HCT116 (cell line): ENCODE measurements around the gene COMMD6. TPM values are rescaled to one million over a fixed set of nuclear protein-coding genes. Genes with fewer than 3 reads are reported as not detected.

Source experiments
- ATAC-seq: fragments of 200-7000 bp; cut with Tn5 transposase; 2 replicates; pipeline ENCODE4 v1.9.1; 2020; ENCODE audit warnings: mild to moderate bottlenecking, moderate library complexity
- BruUV-seq: library from RNA; stranded (reverse); fragments of 400-500 nt; replicated peaks from 2 replicates; lab custom pipeline; 2021; lab: Mats Ljungman, UMichigan
- CTCF ChIA-PET: fragments of 300-600 bp; sonication (Branson Sonifier 250); formaldehyde crosslinking; loops from one replicate; lab custom pipeline; 2021; ENCODE audit warnings: antibody characterized with exemption; lab: Charles Lee
- POLR2A ChIA-PET: fragments of 300-600, 350-600 bp; sonication (Branson Sonifier 250); formaldehyde crosslinking; loops from one replicate; lab custom pipeline; 2021; ENCODE audit warnings: antibody characterized with exemption; lab: Charles Lee
- RAD21 ChIA-PET, 2 experiments: fragments of 300-600 bp; sonication (Branson Sonifier 250); formaldehyde crosslinking; loops; one replicate each; lab custom pipeline; 2023; ENCODE audit warnings: low total read pairs in 2 of 2; ENCODE audit not compliant: uncharacterized antibody in 2 of 2, unreplicated experiment in 2 of 2, low non-redundant PET in 1 of 2; lab: Charles Lee
- DNase-seq: peaks from one replicate; pipeline ENCODE4 v3.0.0-alpha.2; 2010; ENCODE audit warnings: low read depth, low spot score
- H2AFZ ChIP-seq: fragments of 200-600 bp; shearing (Covaris generic), sonication (generic); 2 replicates; pipeline ENCODE4 v1.6.1; 2017; ENCODE audit warnings: low read depth, mixed run types, mixed read lengths, antibody characterized with exemption, low read length; ENCODE audit not compliant: poor library complexity, severe bottlenecking
- H3K27ac ChIP-seq: 2 replicates; pipeline ENCODE4 v1.5.1; 2012; ENCODE audit warnings: low read depth, low read length
- H3K27me3 ChIP-seq: fragments of 200-600 bp; sonication (generic); 2 replicates; pipeline ENCODE4 v1.6.1; 2016; ENCODE audit warnings: mixed run types, low read length, mixed read lengths; ENCODE audit not compliant: insufficient read depth
- H3K36me3 ChIP-seq, 2 experiments: fragments of 200-500 bp in 1 of 2; fragments of 200-600 bp in 1 of 2; sonication (Bioruptor generic) in 1 of 2; sonication (generic) in 1 of 2; 2 replicates each; pipeline versions ENCODE4 v1.5.1 to v1.6.1; 2014 to 2016; ENCODE audit warnings: low read length in 2 of 2, inconsistent platforms in 1 of 2, mixed read lengths in 1 of 2, mixed run types in 1 of 2; ENCODE audit not compliant: insufficient read depth in 2 of 2, control insufficient read depth in 1 of 2
- H3K4me1 ChIP-seq, 2 experiments: fragments of 200-600 bp in 1 of 2; sonication (generic) in 1 of 2; 2 replicates each; pipeline versions ENCODE4 v1.5.1 to v1.6.1; 2012 to 2017; ENCODE audit warnings: low read length in 2 of 2, inconsistent platforms in 1 of 2, mild to moderate bottlenecking in 1 of 2, mixed read lengths in 1 of 2, mixed run types in 1 of 2, moderate library complexity in 1 of 2; ENCODE audit not compliant: insufficient read depth in 2 of 2, control insufficient read depth in 1 of 2
- H3K4me2 ChIP-seq: fragments of 200-600 bp; sonication (generic); 2 replicates; pipeline ENCODE4 v1.6.1; 2017; ENCODE audit warnings: mixed run types, low read length, mixed read lengths
- H3K4me3 ChIP-seq, 2 experiments: fragments of 200-600 bp in 1 of 2; sonication (generic) in 1 of 2; replicated peaks in 1 of 2; 2 replicates each; pipeline ENCODE4 v1.5.1; 2011 to 2016; ENCODE audit warnings: low read length in 2 of 2, control low read depth in 1 of 2, low read depth in 1 of 2, mild to moderate bottlenecking in 1 of 2, mixed read lengths in 1 of 2, mixed run types in 1 of 2
- H3K79me2 ChIP-seq: fragments of 200-600 bp; sonication (generic); 2 replicates; pipeline ENCODE4 v1.6.1; 2017; ENCODE audit warnings: mild to moderate bottlenecking, mixed run types, low read length, moderate library complexity, mixed read lengths; ENCODE audit not compliant: insufficient read depth
- H3K9ac ChIP-seq: fragments of 200-600 bp; sonication (generic); 2 replicates; pipeline ENCODE4 v1.6.1; 2016; ENCODE audit warnings: low read length, mixed read lengths
- H3K9me2 ChIP-seq: fragments of 200-600 bp; sonication (generic), shearing (Covaris generic); 2 replicates; pipeline ENCODE4 v1.6.1; 2017; ENCODE audit warnings: mixed run types, mild to moderate bottlenecking, moderate library complexity; ENCODE audit not compliant: insufficient read depth
- H3K9me3 ChIP-seq, 2 experiments: fragments of 200-500 bp in 1 of 2; fragments of 200-600 bp in 1 of 2; sonication (Bioruptor generic) in 1 of 2; sonication (generic) in 1 of 2; 2 replicates each; pipeline ENCODE4 v1.6.1; 2014 to 2017; ENCODE audit warnings: low read length in 2 of 2, mixed read lengths in 2 of 2, inconsistent platforms in 1 of 2, low read depth in 1 of 2, mild to moderate bottlenecking in 1 of 2, mixed run types in 1 of 2, moderate library complexity in 1 of 2; ENCODE audit not compliant: control insufficient read depth in 1 of 2, insufficient read depth in 1 of 2
- H4K20me1 ChIP-seq: fragments of 200-600 bp; sonication (generic), shearing (Covaris generic); 2 replicates; pipeline ENCODE4 v1.6.1; 2017; ENCODE audit warnings: mixed run types, mild to moderate bottlenecking, moderate library complexity; ENCODE audit not compliant: insufficient read depth
- CBX3 ChIP-seq: IDR thresholded peaks from 2 replicates; pipeline ENCODE4 v1.6.1; 2012; ENCODE audit warnings: low read depth
- EGR1 ChIP-seq: IDR thresholded peaks from 2 replicates; pipeline ENCODE4 v1.6.1; 2012; ENCODE audit warnings: low read depth
- ELF1 ChIP-seq: IDR thresholded peaks from 2 replicates; pipeline ENCODE4 v1.6.1; 2012; ENCODE audit warnings: low read depth, borderline replicate concordance
- FOSL1 ChIP-seq: IDR thresholded peaks from 2 replicates; pipeline ENCODE4 v1.6.1; 2012; ENCODE audit warnings: low read depth
- JUND ChIP-seq: IDR thresholded peaks from 2 replicates; pipeline ENCODE4 v1.6.1; 2012
- POLR2A ChIP-seq: IDR thresholded peaks from 2 replicates; pipeline ENCODE4 v1.7.0; 2011; ENCODE audit warnings: borderline replicate concordance; ENCODE audit not compliant: insufficient read depth, insufficient read length; ENCODE audit errors: extremely low read depth
- POLR2AphosphoS5 ChIP-seq: IDR thresholded peaks from 2 replicates; pipeline ENCODE4 v1.6.1; 2011; ENCODE audit warnings: mild to moderate bottlenecking, low read depth, low read length, moderate library complexity
- RAD21 ChIP-seq: IDR thresholded peaks from 2 replicates; pipeline ENCODE4 v1.6.1; 2012; ENCODE audit warnings: low read depth, mild to moderate bottlenecking
- SIN3A ChIP-seq: IDR thresholded peaks from 2 replicates; pipeline ENCODE4 v1.6.1; 2012; ENCODE audit warnings: low read depth
- SP1 ChIP-seq: IDR thresholded peaks from 2 replicates; pipeline ENCODE4 v1.6.1; 2012; ENCODE audit warnings: low read depth
- SRF ChIP-seq: IDR thresholded peaks from 2 replicates; pipeline ENCODE4 v1.6.1; 2012; ENCODE audit warnings: low read depth
- TCF7L2 ChIP-seq: IDR thresholded peaks from 2 replicates; pipeline ENCODE4 v1.7.0; 2011; ENCODE audit warnings: borderline replicate concordance, inconsistent platforms; ENCODE audit not compliant: insufficient read depth, insufficient read length; ENCODE audit errors: extremely low read depth
- YY1 ChIP-seq: IDR thresholded peaks from 2 replicates; pipeline ENCODE4 v1.6.1; 2011; ENCODE audit warnings: low read length, low read depth, moderate library complexity, mild to moderate bottlenecking; ENCODE audit not compliant: insufficient replicate concordance; ENCODE audit errors: extremely low read depth
- ZNF274 ChIP-seq: fragments of 200-500 bp; sonication (Bioruptor generic); IDR thresholded peaks from 2 replicates; pipeline ENCODE4 v1.6.1; 2014; ENCODE audit warnings: mild to moderate bottlenecking, low read depth, low read length, inconsistent platforms
- intact Hi-C: fragments of 100-400 bp; cut with micrococcal nuclease; formaldehyde crosslinking; loops from 2 replicates; pipeline ENCODE4 v1.10.0; 2022
- total RNA-seq: library from RNA; stranded (reverse); gene quantifications from one replicate; pipeline ENCODE4 v1.2.1, GENCODE V29; 2021; ENCODE audit not compliant: unreplicated experiment
- TF ChIP-seq, protein P1 (sequence below): IDR thresholded peaks from 2 replicates; pipeline ENCODE4 v1.6.1; 2011; ENCODE audit warnings: mild to moderate bottlenecking, low read length, moderate library complexity; ENCODE audit not compliant: insufficient replicate concordance; ENCODE audit errors: extremely low read depth
- TF ChIP-seq, protein P2 (sequence below): IDR thresholded peaks from 2 replicates; pipeline ENCODE4 v1.6.1; 2012; ENCODE audit warnings: low read depth
- TF ChIP-seq, protein P3 (sequence below): IDR thresholded peaks from 2 replicates; pipeline ENCODE4 v1.6.1; 2012

COMMD6 gene
- total RNA-seq, 1 experiment from 2014 or later = 108 TPM

DNA sequence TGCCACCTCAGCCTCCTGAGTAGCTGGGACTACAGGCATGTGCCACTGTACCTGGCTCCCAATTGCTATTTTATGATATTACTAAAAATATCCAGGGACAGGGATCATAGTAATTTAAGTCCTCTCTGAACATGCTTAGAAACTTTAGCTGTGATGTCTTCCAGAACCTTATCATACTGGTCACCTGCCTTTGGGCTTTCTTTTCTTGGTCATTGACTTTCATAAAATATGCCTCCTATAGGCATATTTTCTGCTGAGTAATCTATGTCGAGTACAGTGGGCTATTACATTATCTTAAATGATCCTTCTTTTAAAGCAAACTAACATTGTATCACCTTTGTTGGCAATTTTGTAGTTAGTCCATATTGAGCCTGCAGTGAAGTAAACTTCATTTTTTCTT, 18.2 kb upstream of the COMMD6 start:
- no peaks in the 10 kb centered on the region for H3K9me2 ChIP-seq
- H2AFZ ChIP-seq = no peak overlapping the region
- no peaks in the 10 kb centered on the region for H3K27me3 ChIP-seq
- H3K4me3 ChIP-seq = no peak overlapping the region
- no peak for ATAC-seq
- H3K36me3 ChIP-seq = no peaks in the 10 kb centered on the region
- no peak for DNase-seq
- no peak overlapping the region for H3K27ac ChIP-seq
- ChIA-PET CTCF (no interaction called here), RAD21 (no interaction called here), POLR2A (no interaction called here)
- peaks cover 20% of the 10 kb centered on the region for H3K79me2 ChIP-seq
- no peaks in the 10 kb centered on the region for H3K9me3 ChIP-seq
- no peak for TF ChIP-seq TCF7L2
- intact Hi-C loops = no loop called here
- no peaks in the 10 kb centered on the region for H4K20me1 ChIP-seq
- no peak overlapping the region for H3K4me2 ChIP-seq
- peaks cover 3% of the 10 kb centered on the region in 2 experiments; a peak in 3 of 4 replicates for H3K4me1 ChIP-seq
- H3K9ac ChIP-seq = no peak overlapping the region
- no TSS peak for BruUV-seq

DNA sequence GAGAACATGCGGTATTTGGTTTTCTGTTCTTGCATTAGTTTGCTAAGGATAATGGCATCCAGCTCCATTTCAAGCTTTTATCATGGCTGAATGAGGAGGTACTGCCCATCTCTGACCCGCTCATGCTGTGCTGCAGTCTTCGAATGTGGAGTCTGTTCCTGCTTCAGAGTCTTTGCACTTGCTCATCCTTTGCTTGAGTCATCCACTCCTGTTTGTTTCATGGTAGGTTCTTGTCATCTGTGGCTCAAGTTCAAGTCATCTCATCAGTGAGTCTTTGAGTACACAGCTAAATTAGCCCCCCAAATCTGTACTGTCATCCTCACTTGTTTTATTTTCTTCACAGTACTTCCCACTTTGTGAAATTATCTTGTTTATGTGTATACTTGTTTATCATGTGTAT, 17.3 kb upstream of the COMMD6 start:
- no peaks in the 10 kb centered on the region for H3K36me3 ChIP-seq
- BruUV-seq = no TSS peak
- DNase-seq = no peak
- H3K4me1 ChIP-seq = peaks cover 5 to 9% of the 10 kb centered on the region in 2 experiments; a peak in 3 of 4 replicates
- CTCF ChIA-PET = no interaction called here
- intact Hi-C loops = no loop called here
- RAD21 ChIA-PET = no interaction called here
- H3K27me3 ChIP-seq = no peaks in the 10 kb centered on the region
- H3K27ac ChIP-seq = no peak overlapping the region
- H2AFZ ChIP-seq = no peak overlapping the region
- H4K20me1 ChIP-seq = no peaks in the 10 kb centered on the region
- H3K9me2 ChIP-seq = no peaks in the 10 kb centered on the region
- H3K9me3 ChIP-seq = no peaks in the 10 kb centered on the region
- H3K79me2 ChIP-seq = peaks cover 28% of the 10 kb centered on the region
- no peak overlapping the region for H3K4me2 ChIP-seq
- POLR2A ChIA-PET = no interaction called here
- no peak for ATAC-seq
- no peak overlapping the region for H3K9ac ChIP-seq
- H3K4me3 ChIP-seq = no peak overlapping the region
- TF ChIP-seq POLR2AphosphoS5 (no peak), RAD21 (no peak), POLR2A (no peak), ELF1 (no peak), SIN3A (no peak), EGR1 (no peak), SP1 (no peak), ZNF274 (no peak), SRF (no peak), TCF7L2 (no peak), CBX3 (no peak), JUND (no peak), YY1 (no peak), FOSL1 (no peak)
- TF ChIP-seq, protein P1, sequence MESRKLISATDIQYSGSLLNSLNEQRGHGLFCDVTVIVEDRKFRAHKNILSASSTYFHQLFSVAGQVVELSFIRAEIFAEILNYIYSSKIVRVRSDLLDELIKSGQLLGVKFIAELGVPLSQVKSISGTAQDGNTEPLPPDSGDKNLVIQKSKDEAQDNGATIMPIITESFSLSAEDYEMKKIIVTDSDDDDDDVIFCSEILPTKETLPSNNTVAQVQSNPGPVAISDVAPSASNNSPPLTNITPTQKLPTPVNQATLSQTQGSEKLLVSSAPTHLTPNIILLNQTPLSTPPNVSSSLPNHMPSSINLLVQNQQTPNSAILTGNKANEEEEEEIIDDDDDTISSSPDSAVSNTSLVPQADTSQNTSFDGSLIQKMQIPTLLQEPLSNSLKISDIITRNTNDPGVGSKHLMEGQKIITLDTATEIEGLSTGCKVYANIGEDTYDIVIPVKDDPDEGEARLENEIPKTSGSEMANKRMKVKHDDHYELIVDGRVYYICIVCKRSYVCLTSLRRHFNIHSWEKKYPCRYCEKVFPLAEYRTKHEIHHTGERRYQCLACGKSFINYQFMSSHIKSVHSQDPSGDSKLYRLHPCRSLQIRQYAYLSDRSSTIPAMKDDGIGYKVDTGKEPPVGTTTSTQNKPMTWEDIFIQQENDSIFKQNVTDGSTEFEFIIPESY = no peak
- TF ChIP-seq, protein P2, sequence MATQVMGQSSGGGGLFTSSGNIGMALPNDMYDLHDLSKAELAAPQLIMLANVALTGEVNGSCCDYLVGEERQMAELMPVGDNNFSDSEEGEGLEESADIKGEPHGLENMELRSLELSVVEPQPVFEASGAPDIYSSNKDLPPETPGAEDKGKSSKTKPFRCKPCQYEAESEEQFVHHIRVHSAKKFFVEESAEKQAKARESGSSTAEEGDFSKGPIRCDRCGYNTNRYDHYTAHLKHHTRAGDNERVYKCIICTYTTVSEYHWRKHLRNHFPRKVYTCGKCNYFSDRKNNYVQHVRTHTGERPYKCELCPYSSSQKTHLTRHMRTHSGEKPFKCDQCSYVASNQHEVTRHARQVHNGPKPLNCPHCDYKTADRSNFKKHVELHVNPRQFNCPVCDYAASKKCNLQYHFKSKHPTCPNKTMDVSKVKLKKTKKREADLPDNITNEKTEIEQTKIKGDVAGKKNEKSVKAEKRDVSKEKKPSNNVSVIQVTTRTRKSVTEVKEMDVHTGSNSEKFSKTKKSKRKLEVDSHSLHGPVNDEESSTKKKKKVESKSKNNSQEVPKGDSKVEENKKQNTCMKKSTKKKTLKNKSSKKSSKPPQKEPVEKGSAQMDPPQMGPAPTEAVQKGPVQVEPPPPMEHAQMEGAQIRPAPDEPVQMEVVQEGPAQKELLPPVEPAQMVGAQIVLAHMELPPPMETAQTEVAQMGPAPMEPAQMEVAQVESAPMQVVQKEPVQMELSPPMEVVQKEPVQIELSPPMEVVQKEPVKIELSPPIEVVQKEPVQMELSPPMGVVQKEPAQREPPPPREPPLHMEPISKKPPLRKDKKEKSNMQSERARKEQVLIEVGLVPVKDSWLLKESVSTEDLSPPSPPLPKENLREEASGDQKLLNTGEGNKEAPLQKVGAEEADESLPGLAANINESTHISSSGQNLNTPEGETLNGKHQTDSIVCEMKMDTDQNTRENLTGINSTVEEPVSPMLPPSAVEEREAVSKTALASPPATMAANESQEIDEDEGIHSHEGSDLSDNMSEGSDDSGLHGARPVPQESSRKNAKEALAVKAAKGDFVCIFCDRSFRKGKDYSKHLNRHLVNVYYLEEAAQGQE = no peak
- TF ChIP-seq, protein P3, sequence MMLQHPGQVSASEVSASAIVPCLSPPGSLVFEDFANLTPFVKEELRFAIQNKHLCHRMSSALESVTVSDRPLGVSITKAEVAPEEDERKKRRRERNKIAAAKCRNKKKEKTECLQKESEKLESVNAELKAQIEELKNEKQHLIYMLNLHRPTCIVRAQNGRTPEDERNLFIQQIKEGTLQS = no peak
